ENCODE data around the gene CTPS1. TPM values are rescaled to one million over a fixed set of nuclear protein-coding genes. Genes with fewer than 3 reads are reported as not detected.

CTPS1 gene
- total RNA-seq, 1 donor from 2014 or later, result 6.7 TPM

DNA sequence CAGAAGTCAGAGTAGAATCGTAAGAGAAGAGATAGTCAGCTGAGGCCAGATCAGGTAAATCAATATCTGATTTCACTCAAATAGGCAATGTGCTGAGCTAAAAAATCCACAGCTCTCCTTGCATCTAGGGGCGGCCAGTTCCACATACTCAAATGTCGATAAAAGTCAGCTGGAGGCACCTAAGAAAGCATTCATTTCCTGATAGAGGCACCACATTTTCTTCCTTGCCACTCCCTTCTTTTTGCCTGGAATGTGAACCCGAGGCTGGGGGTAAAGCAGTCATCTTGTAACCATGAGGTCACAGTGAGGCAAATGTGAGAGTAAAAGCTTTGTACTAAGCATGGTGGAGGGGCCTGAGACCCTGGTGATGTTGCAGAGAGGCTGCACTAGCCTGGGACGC, 24.2 kb upstream of the CTPS1 start:
- intact Hi-C loops (cut with micrococcal nuclease), result no loop called here
- ATAC-seq, result no peak
- DNase-seq, result no peak

DNA sequence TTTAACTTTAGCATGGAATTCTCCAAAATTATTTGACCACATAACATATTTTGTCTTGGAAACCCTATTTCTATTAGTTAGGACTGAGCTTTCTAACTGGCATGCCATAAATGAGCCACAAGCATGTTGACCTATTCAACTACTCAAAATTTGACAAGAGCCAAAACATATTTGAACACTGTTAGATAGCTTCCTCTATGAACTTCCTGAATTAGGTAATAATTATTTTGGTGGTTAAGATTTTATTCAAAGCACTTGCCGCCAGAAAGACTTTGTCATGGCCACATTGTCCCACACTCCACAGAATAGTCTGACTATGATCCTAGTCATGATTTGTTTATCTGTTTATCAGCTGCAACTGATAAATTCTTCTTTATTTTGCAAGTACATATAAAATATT, 23.1 kb upstream of the CTPS1 start:
- intact Hi-C loops (cut with micrococcal nuclease), result no loop called here
- no peak for DNase-seq
- no peak for ATAC-seq

DNA sequence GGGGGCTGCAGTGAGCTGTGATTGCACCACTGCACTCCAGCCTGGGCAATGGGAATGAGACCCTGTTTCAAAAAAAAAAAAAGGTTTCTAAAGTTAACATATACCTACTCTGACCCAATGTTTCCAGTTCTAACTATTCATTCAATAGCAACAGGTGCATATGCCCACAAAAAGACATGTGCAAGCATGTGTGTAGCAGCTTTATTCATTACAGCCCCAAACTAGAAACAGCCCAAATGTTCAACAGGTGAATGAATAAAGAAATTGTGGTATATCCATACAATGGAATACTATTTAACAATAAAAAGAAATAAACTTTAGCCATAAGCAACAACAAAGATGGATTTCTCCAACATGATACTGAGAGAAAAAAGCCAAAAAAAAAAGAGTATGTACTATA, 21.3 kb upstream of the CTPS1 start:
- ATAC-seq, result no peak
- intact Hi-C loops (cut with micrococcal nuclease), result no loop called here
- no peak for DNase-seq

DNA sequence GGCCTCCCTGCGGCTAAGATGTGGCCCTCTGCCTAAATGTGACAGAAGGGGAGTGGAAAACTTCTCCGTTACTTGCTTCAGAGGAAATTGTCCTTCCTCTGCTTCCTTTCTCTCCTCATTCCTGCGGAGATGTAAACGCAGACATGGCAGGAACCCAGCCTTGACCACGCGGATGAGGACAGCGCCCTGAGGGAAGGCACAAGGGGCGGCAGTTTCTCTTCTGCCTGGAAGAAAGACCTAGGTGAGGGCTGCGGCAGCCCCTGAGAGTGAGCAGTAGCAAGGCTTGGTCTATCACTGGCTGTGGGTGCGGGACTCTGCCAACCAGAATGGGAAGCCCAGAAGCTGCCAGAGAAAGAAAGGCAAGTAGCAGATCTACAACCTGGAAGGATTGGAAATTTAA, 14.0 kb upstream of the CTPS1 start:
- ATAC-seq, result no peak
- no peak for DNase-seq
- intact Hi-C loops (cut with micrococcal nuclease), result no loop called here

DNA sequence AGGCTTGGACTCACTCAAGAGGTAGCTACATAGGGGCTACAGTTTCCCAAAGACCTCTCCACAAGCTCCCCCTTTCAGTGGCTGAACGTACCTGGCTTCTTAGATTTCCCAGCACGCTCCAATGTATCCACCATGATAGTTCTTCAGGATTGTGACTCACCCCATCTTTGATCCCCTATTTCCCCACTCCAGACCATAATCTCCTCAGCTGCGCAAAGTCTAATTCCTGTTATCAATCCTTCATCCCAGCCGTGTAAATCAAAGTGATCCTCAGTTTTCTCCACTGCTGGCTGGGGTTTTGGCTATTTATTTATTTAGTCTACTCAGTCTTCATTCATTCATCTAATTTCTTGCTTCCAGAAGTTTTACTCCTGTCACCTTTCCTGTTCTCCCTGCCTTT, 13.1 kb upstream of the CTPS1 start:
- intact Hi-C loops (cut with micrococcal nuclease), result no loop called here
- ATAC-seq (no peak), DNase-seq (no peak)

DNA sequence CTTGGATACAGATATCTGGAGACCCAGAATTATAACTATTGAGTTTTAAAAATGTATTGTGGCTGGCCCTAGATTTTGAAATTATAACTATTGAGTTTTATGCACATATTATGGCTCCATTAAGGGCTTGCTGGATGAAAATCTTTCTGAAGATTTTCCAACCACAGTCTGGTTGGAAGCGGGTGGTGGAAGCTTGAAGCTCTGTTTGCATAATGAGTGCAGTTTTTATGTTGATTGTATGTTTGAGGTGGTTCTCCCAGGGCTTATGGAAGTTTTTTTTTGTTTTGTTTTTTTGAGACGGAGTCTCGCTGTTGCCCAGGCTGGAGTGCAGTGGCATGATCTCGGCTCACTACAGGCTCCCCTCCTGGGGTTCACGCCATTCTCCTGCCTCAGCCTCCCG, 10.1 kb upstream of the CTPS1 start:
- DNase-seq (no peak), ATAC-seq (no peak)
- intact Hi-C loops (cut with micrococcal nuclease), result no loop called here

DNA sequence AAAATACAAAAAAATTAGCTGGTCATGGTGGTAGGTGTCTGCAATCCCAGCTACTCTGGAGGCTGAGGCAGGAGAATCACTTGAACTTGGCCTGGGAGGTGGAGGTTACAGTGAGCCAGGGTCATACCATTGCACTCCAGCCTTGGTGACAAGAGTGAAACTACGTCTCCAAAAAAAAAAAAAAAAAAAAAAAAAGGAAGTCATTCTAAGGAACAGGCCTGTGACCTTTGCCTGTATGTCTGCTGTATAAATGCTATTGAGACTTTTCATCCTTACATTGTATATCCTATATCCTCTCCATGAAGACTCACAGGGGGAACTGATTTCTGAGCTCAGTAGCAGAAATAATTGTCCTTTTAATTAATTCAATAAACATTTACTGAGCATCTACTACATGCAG, 7.5 kb upstream of the CTPS1 start:
- DNase-seq (no peak), ATAC-seq (no peak)
- intact Hi-C loops (cut with micrococcal nuclease), result no loop called here

DNA sequence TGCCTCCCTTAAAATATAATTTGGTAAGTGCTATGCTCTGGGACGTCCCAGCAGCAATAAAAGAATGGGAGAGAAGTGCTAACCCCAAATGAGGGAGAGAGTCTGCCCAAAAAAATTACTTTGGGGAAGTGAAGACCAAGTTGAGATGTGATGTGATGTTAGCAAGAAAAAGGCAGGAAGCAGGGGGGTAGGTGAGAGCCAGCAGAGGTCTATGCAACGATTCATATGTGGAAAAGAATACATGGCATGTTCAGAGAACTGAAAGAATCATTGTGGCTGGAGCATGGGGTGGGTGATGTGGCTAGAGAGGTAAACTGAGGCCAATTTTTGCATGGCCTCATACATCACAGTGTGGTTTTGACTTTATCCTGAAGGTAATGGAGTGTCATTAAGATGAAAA, 5.6 kb upstream of the CTPS1 start:
- DNase-seq (no peak), ATAC-seq (no peak)
- intact Hi-C loops (cut with micrococcal nuclease), result no loop called here

DNA sequence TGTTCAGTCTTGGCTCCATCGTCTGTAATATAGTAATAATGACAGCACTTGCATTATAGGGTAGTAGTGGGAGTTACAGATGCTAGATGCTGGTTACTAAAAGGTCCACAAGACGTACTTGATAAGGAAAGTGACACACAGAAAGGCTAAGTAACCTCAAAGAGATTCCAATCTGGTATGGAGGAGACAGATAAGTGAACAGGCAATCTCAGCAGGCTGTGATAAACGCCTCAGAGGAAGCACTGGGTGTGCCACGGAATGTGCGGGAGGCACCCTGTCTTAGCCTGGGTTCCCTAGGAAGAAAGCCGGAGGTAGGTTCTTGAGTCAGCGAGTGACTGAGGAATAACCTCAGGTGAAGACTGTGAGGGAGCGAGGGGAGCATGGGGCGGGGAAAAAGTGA, 4.6 kb upstream of the CTPS1 start:
- intact Hi-C loops (cut with micrococcal nuclease), result no loop called here
- DNase-seq (no peak), ATAC-seq (no peak)

DNA sequence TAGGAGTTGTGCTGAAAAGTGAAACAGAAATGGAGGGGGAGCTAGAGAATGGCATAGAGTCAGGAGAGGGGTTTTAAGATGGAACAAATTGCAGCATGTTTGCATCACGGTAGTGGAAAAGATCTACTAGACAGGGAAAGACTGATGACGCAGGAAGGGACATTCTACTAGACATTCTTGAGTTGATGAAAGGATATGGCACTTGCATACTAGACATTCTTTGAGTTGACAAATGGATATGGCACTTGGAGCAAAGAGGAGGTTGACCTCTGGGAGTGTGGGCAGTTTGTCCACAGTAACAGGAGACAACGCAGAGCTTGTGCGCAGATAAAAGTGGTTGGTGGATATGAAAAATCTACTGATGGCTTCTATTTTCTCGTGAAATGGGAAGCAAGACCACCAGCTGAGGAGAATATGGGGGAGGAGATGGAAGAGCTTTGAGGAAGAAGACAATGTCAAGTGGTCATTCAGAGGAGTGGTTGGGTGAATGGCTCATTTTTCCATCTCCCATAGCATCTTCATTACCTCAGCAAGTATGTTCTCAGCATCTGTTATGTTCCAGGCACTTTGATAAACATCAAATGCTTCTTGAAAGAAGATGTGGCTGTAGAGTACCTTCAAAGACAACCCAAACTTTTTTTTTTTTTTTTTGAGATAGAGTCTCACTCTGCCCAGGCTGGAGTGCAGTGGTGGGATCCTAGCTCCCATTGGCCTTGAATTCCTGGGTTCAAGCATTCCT, 2.4 kb upstream of the CTPS1 start:
- intact Hi-C loops (cut with micrococcal nuclease), result no loop called here
- DNase-seq, result no peak
- no peak for ATAC-seq

DNA sequence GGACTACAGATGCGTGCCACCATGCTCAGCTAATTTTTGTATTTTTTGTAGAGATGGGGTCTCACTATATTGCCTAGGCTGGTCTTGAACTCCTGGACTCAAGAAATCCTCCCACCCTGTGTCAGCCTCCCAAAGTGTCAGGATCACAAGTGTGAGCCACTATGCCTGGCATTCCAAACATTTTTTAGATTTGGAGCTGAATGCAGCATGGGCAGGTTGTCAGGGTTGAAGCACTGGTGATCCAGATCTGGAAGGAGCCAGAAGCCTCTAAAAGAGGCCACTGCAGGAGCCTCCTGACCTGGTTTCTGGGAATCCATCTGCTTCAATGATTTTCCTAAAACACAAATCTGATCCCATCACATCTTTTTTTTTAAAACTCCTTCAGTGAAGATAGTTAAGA, 1.8 kb upstream of the CTPS1 start:
- intact Hi-C loops (cut with micrococcal nuclease), result no loop called here
- no peak for ATAC-seq
- no peak for DNase-seq

DNA sequence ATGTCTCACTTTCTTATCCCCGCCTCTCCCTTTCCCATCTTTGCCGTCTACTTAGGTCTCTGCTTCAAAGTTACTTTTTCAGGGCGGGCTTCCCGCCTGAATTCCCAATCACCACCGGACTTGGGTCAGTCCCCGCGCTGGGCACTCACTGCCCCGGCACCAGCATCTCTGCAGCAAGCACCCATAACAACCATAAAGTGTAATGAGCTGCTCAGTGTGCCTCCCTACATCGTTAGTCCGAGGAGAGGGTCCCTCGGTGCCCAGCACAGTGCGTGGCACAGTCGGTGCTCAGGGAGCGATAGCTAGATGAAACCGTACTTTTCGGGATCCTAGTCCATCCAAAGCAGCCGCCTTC, 633 bp upstream of the CTPS1 start:
- DNase-seq, result no peak
- intact Hi-C loops (cut with micrococcal nuclease), result no loop called here
- ATAC-seq, result no peak

DNA sequence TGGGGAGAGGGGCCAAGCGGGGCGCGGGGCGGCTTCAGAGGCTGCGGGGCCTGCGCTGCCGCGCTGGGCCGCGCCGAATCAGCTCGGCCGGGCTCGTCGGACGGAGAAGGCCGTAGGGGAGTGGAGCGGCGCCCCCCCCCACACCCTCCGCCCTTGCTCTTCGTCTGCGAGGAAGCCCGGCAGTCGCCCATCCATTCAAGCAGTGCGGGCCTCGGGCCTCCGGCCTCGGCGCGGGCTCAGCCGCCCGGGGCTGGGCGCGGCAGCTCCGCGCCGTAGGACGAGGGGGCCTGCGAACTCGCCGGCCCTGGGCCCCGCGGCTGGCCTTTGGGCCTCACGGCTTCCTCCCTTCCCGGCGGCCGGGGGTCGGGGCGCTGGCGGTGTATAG, 564 bp downstream of the CTPS1 start:
- ATAC-seq (peak; percentile 11), DNase-seq (no peak)
- intact Hi-C loops (cut with micrococcal nuclease), result no loop called here

DNA sequence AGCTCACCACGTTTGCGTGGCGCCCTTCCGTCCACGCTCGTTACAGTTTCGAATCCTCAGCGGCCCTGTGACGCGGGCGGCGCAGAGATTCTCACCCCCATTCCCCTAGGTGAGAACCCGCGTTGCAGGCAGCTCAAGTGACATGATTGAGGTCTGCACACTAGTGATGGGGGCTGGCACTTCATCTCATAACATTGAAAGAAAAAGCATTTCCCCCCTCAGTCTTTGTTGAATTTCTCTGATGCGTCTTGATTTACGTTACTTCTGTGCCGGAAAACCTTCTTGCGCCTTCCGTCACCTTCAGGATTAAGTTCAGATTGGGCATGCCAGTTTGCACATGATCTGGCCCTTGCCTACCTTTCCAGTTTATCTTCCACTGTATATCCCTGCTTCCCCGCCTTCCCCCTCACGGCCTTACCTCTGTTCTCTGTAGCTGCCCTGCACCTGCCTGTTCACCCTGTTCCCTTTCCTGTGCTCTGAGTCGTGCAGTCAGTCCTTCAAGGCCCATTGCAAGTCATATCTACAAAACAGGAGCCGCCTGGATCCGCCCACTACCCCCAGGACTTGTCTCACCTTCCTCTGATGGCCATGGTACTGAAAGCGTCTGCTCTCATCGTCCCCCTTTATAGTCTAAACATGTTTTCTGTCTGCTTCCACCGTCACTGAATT, 1.1 kb downstream of the CTPS1 start:
- DNase-seq (no peak), ATAC-seq (no peak)
- intact Hi-C loops (cut with micrococcal nuclease), result no loop called here

DNA sequence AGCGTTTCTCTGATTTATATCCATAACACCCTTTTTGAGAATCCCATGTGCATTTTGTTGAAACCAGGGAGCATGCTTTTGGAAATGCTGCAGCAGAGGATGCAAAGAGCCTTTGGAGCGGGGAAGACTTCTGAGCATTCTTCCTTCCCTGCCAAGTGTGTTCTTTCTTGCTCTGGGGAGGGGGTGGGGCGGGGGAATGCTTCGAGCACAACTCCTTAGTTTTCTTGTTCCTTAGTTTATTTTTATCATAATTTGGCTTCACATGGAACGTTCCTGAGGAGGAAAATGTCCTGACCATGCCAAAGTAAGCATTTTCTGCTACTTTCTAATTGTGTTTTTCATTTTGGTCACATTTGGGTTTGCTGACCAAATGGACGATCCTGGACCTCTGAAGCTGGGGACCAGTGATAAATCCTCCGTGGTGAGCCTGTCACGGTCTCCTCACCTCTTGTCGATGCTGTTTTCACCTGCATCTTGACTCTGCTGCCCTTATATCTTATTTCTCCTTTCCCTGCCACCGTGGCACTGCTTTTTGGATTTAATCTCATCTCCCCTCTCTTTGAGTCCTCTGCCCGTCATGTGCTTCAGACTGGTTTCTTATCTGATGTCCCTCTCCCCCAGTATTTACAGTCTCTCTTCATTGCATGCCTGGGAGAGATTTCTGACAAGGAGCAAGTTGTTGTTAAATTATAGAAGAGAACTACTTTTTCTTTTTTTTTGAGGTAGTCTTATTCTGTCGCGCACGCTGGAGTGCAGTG, 2.4 kb downstream of the CTPS1 start:
- DNase-seq (no peak), ATAC-seq (no peak)
- intact Hi-C loops (cut with micrococcal nuclease), result no loop called here

DNA sequence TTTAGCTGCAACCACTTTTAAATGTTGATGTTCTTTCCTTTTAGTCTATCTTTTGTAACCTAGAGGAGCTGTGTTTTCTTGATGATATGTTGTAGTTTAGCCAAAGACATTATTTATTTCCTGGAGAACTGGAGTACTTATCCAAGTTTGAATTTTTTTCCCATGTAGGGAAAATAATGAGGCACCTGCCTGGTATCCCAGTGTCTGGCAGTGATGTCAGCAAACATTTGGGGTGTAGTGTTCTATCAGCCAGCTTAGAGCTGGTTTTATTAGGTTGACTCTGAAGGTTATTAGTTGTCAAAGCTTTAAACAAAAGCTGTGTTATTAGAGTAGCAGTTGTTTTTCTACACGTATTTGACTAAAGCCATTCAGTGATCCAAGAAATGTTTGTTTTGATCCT, 3.2 kb downstream of the CTPS1 start:
- DNase-seq, result no peak
- intact Hi-C loops (cut with micrococcal nuclease), result no loop called here
- ATAC-seq, result no peak

DNA sequence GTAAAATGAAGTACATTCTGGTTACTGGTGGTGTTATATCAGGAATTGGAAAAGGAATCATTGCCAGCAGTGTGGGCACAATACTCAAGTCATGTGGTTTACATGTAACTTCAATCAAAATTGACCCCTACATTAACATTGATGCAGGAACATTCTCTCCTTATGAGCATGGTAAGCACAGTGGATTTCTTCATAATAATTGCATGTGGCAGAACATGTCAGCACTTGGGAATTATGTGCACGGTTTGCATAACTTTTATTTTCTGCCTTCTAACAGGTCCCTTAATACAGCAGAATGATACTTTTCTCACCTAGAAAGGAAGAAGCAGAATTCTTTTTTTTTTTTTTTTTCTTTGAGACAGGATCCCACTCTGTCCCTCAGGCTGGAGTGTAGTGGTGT, 3.8 kb downstream of the CTPS1 start:
- DNase-seq (no peak), ATAC-seq (no peak)
- intact Hi-C loops (cut with micrococcal nuclease), result no loop called here

DNA sequence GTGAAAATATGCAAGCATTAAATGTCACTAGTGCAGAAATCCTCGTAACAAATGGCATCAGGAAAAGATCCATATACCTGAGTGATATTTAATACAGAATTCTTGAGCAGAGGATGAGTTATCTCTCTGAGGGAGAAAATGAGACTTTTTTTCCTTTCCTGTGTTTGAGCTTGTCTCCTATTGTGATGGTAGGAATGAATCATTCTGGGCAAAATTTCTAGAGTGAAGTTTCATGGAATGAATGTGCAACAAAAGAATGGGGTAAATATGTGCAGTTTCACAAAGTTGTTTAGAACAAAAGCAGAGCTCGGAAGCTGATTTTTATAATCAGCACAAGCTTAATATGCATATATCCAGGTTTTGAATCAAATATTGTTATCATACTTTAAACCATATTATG, 4.6 kb downstream of the CTPS1 start:
- DNase-seq (no peak), ATAC-seq (no peak)
- intact Hi-C loops (cut with micrococcal nuclease), result no loop called here

DNA sequence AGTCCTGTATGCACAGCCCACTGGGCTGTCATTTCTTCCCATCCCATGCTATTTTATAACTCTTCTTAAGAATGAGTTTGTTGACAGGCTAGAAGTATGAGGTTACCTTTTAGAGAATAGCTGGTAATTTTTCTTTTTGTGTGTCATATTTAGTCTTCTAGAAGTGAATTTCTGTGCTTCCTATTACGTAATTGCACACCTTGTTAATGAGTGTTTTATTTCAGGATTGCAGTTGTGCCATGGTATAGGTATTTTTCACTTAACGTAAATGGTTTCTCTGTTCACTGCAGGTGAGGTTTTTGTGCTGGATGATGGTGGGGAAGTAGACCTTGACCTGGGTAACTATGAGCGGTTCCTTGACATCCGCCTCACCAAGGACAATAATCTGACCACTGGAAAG, 5.0 kb downstream of the CTPS1 start:
- intact Hi-C loops (cut with micrococcal nuclease), result no loop called here
- DNase-seq (no peak), ATAC-seq (no peak)

DNA sequence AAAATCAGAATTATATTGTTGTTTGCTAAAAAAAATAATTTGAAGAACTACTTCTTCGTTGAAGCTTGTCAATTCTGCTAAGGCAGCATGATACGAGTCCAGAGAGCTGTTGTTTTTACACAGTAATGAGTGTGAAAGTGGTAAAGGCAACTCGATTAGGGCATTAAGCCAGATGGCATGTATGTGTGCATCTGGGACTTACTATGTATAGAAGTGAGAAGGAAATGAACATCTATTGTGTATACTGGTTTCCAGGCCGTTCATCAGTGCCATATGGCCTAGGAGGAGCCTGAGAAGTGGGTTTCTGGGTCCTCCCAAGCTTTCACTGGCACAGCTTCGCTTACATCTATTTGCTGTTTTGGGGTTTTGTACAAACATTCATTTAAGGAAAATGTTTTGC, 5.7 kb downstream of the CTPS1 start:
- DNase-seq, result no peak
- intact Hi-C loops (cut with micrococcal nuclease), result no loop called here
- ATAC-seq, result no peak

DNA sequence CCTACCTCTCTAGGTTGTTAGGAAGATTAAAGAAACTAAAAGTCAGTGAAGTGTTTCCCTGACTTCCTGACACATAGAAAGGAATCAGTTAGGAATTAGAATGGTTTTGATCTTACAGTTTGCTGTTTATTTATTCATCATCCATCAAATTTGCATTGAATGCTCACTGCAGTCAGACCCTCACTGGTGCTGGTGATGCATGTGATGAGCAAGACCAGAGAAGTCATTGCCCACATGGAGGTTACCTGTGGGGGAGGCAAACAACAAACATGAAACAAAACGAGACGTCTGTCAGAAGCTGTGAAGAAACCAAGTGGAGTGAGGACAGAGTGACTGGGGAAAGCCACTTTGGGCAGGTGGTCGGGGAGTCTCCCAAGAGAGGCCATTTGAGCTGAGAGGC, 6.4 kb downstream of the CTPS1 start:
- intact Hi-C loops (cut with micrococcal nuclease), result no loop called here
- ATAC-seq (no peak), DNase-seq (no peak)

Measured in left ventricle myocardium superior (tissue), 1 donor.